Loucy (cell line): Measurements from ENCODE around the gene FLRT2.

ENCODE experiments used
- CTCF ChIP-seq: fragments of 200-600 bp; sonication (generic); conservative IDR thresholded peaks from 2 replicates; pipeline ENCODE4 v1.5.1; 2014; ENCODE audit warnings: mild to moderate bottlenecking, antibody characterized with exemption, low read length
- EZH2phosphoT487 ChIP-seq: fragments of 200-600 bp; IDR thresholded peaks from 2 replicates; pipeline ENCODE4 v1.6.1; 2018; ENCODE audit warnings: antibody characterized with exemption, mild to moderate bottlenecking, moderate library complexity, borderline replicate concordance

DNA sequence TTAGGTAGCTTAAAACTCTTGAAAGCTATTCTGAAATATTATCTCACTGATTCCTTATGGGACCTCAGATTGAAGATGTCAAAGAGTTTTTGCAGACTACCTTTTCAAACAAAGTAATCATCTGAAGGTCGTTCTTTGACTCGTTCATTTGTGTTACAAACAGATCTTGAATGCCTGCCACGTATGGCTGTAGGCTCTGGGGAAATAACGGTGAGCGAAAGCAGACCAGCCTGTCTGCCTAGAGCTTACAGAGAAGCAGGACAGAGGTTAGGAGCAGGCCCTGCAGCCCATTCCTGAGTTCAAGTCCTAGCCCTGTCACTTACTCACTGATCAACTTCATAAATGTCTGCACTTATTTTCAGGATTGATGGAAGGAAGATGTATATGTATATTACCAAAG lies 83.6 kb downstream of the FLRT2 start:
- TF ChIP-seq CTCF: no peak
- no peak for TF ChIP-seq EZH2phosphoT487
